Liver (tissue), 9 donors: ENCODE data around the gene DGKD. TPM values are rescaled to one million over a fixed set of nuclear protein-coding genes. Genes with fewer than 3 reads are reported as not detected.

Experiments used
- DNase-seq: peaks from one replicate; pipeline ENCODE4 v3.0.0-alpha.2; 2017; ENCODE audit warnings: low spot score
- H3K27ac ChIP-seq, 2 donors: one replicate each; pipeline ENCODE4 v1.7.0; 2013; ENCODE audit warnings: inconsistent platforms in 2 of 2, low read length in 2 of 2, control low read depth in 1 of 2, low read depth in 1 of 2, mild to moderate bottlenecking in 1 of 2
- H3K27me3 ChIP-seq, 4 donors: one replicate each; pipeline versions ENCODE4 v1.6.1 to v1.7.0; 2013; ENCODE audit warnings: low read length in 3 of 4, inconsistent platforms in 1 of 4, mild to moderate bottlenecking in 1 of 4, moderate library complexity in 1 of 4; ENCODE audit not compliant: control insufficient read depth in 4 of 4, insufficient read depth in 4 of 4
- H3K36me3 ChIP-seq, 4 donors: one replicate each; pipeline versions ENCODE4 v1.6.1 to v1.7.0; 2013; ENCODE audit warnings: low read length in 3 of 4, mild to moderate bottlenecking in 3 of 4, low read depth in 1 of 4, moderate library complexity in 1 of 4; ENCODE audit not compliant: control insufficient read depth in 4 of 4, insufficient read depth in 3 of 4
- H3K4me1 ChIP-seq, 4 donors: one replicate each; pipeline versions ENCODE4 v1.6.1 to v1.7.0; 2013; ENCODE audit warnings: low read length in 3 of 4, mild to moderate bottlenecking in 3 of 4, moderate library complexity in 1 of 4; ENCODE audit not compliant: control insufficient read depth in 4 of 4, insufficient read depth in 4 of 4
- H3K4me3 ChIP-seq, 3 donors: one replicate each; pipeline versions ENCODE4 v1.6.1 to v1.7.0; 2013; ENCODE audit warnings: low read length in 3 of 3, control low read depth in 1 of 3, low read depth in 1 of 3, mild to moderate bottlenecking in 1 of 3
- H3K9ac ChIP-seq, 2 donors: one replicate each; pipeline ENCODE4 v1.7.0; 2013; ENCODE audit warnings: low read length in 2 of 2, mild to moderate bottlenecking in 2 of 2, moderate library complexity in 2 of 2, control low read depth in 1 of 2, low read depth in 1 of 2
- H3K9me3 ChIP-seq, 4 donors: one replicate each; pipeline versions ENCODE4 v1.6.1 to v1.7.0; 2013; ENCODE audit warnings: low read length in 3 of 4; ENCODE audit not compliant: control insufficient read depth in 4 of 4
- EGR1 ChIP-seq, 2 donors: IDR thresholded peaks; 2 replicates each; pipeline ENCODE4 v1.6.1; 2016 to 2018; ENCODE audit warnings: antibody characterized with exemption in 2 of 2, low read depth in 2 of 2
- FOXA1 ChIP-seq: IDR thresholded peaks from 2 replicates; pipeline ENCODE4 v1.6.1; 2016; ENCODE audit warnings: antibody characterized with exemption
- FOXA2 ChIP-seq: IDR thresholded peaks from 2 replicates; pipeline ENCODE4 v1.6.1; 2016; ENCODE audit warnings: antibody characterized with exemption
- GABPA ChIP-seq, 2 donors: IDR thresholded peaks in 1 of 2; conservative IDR thresholded peaks in 1 of 2; 2 replicates each; pipeline ENCODE4 v1.6.1; 2016; ENCODE audit warnings: antibody characterized with exemption in 2 of 2, mild to moderate bottlenecking in 1 of 2, moderate library complexity in 1 of 2
- HNF4A ChIP-seq, 2 donors: conservative IDR thresholded peaks; 2 replicates each; pipeline ENCODE4 v1.6.1; 2016; ENCODE audit warnings: antibody characterized with exemption in 2 of 2, mild to moderate bottlenecking in 2 of 2
- HNF4G ChIP-seq: IDR thresholded peaks from 2 replicates; pipeline ENCODE4 v1.6.1; 2016; ENCODE audit warnings: antibody characterized with exemption
- JUND ChIP-seq, 2 donors: IDR thresholded peaks; 2 replicates each; pipeline ENCODE4 v1.6.1; 2016; ENCODE audit warnings: antibody characterized with exemption in 2 of 2
- NR2F2 ChIP-seq: IDR thresholded peaks from 2 replicates; pipeline ENCODE4 v1.6.1; 2016; ENCODE audit warnings: antibody characterized with exemption
- RAD21 ChIP-seq, 2 donors: IDR thresholded peaks; 2 replicates each; pipeline ENCODE4 v1.6.1; 2016; ENCODE audit warnings: antibody characterized with exemption in 2 of 2, mild to moderate bottlenecking in 2 of 2
- RXRA ChIP-seq, 2 donors: IDR thresholded peaks; 2 replicates each; pipeline ENCODE4 v1.6.1; 2017 to 2018; ENCODE audit warnings: antibody characterized with exemption in 2 of 2, mild to moderate bottlenecking in 1 of 2
- SP1 ChIP-seq: IDR thresholded peaks from 2 replicates; pipeline ENCODE4 v1.6.1; 2018; ENCODE audit warnings: antibody characterized with exemption, mild to moderate bottlenecking
- YY1 ChIP-seq: IDR thresholded peaks from 2 replicates; pipeline ENCODE4 v1.6.1; 2016; ENCODE audit warnings: antibody characterized with exemption, mild to moderate bottlenecking
- WGBS: extraction: QIAGEN DNeasy Blood & Tissue Kit; methylation state at CpG from one replicate; pipeline ENCODE4 v1.1.7; 2013; 5-methylcytosine and 5-hydroxymethylcytosine counted together
- polyA plus RNA-seq, 2 donors: library from polyadenylated mRNA; stranded (reverse) in 1 of 2; unstranded in 1 of 2; fragments of 200-250 nt in 1 of 2; fragments of >200 nt in 1 of 2; fragmentation: Nextera tagmentation in 1 of 2; extraction: Ambion mirVana in 1 of 2; gene quantifications; one replicate each; pipeline versions ENCODE4 v1.2.1 to v1.2.3, GENCODE V29; 2013 to 2015
- total RNA-seq, 2 donors: library from RNA; depleted of rRNA; stranded (reverse); fragments of >200 nt; gene quantifications; one replicate each; pipeline ENCODE4 v1.2.3, GENCODE V29; 2014
- TF ChIP-seq, protein P1 (sequence below): IDR thresholded peaks from 2 replicates; pipeline ENCODE4 v1.6.1; 2016; ENCODE audit warnings: antibody characterized with exemption
- donor health status: healthy.
- donor health status: healthy.
- donor health status: healthy.
- donor health status: healthy.
- donor health status: healthy.

Gene DGKD
- total and polyA plus RNA-seq, 4 donors = 4.8 to 16.4 (median 8.2) TPM

DNA sequence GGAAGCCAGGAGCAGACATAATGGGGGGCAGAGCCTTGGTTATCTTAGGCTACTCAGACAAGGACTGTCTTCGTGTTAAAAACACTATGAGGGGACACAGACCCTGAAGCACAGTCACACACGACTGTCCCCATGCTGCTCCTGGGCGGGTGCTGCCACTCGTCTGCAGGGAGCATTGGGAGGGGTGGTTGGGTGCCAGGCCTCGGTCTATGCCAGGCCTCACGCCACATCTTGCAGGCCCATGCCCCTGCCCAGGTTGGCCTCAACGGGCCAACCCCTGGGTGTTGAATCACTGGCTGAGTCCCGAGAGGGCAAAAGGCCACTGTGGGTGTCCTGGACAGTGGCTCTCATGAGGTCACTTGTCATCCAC is 114.4 kb downstream of the DGKD start:
- no peak overlapping the region for H3K4me3 ChIP-seq
- peaks cover 9 to 68% (median 17%) of the 10 kb centered on the region in 4 donors for H3K36me3 ChIP-seq
- TF ChIP-seq GABPA (IDR thresholded peaks at IDR 0.05 in 1 of 2, conservative IDR thresholded peaks at IDR 0.05 in 1 of 2) = no peak
- no peak for TF ChIP-seq RAD21 (IDR thresholded peaks at IDR 0.05)
- no peak for TF ChIP-seq FOXA2
- no peak for TF ChIP-seq SP1
- TF ChIP-seq YY1 = no peak
- no peak for TF ChIP-seq EGR1 (IDR thresholded peaks at IDR 0.05; ENCODE audit: low read depth in 2 of 2)
- TF ChIP-seq, protein P1, sequence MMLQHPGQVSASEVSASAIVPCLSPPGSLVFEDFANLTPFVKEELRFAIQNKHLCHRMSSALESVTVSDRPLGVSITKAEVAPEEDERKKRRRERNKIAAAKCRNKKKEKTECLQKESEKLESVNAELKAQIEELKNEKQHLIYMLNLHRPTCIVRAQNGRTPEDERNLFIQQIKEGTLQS = no peak
- TF ChIP-seq HNF4A (conservative IDR thresholded peaks at IDR 0.05) = no peak
- H3K27ac ChIP-seq = peak overlapping the region in 1 of 2 donors; percentile 48
- no peak overlapping the region for H3K9ac ChIP-seq
- no peaks in the 10 kb centered on the region for H3K9me3 ChIP-seq
- H3K4me1 ChIP-seq = no peaks in the 10 kb centered on the region
- no peaks in the 10 kb centered on the region for H3K27me3 ChIP-seq
- WGBS = 96% methylated on average over 8 of the region's 8 CpGs
- no peak for DNase-seq

DNA sequence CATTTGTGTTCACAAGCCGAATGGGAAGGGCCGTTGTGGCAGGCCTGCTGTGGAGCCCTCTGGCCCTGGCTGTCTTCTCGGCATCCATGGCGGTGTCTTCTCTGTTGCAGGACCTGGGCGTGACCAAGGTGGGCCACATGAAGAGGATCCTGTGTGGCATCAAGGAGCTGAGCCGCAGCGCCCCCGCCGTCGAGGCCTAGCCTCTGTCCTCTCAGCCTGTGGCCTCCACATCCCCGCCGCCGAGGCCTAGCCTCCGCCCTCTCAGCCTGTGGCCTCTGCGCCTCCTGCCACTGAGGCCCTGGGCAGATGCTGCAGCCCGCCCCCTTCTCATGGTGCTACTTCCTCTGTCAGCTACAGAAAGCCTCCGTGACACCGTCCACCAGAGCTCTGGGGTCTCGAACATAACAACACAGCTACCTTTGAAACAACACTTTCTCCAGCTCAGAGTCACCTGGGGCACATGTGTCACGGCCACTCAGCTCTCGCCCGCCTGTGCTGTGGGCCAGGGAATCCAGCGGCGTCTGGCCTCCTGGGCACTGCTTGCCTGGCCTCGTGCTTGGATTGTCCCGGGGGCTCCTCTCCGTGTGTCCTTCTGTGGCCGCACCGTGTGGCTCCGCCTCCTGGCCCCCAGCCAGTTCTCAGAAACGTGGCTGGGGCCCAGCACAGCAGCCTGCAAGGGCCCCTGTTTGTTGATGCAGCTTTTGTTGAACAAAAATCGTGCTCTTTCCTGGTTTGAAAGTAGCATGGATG is 115.1 kb downstream of the DGKD start:
- Histone ChIP-seq H3K27me3 (no peaks in the 10 kb centered on the region), H3K4me1 (no peaks in the 10 kb centered on the region), H3K9ac (no peak overlapping the region), H3K27ac (peak overlapping the region; percentile 25 to 48), H3K4me3 (no peak overlapping the region), H3K36me3 (peaks cover 4 to 61% (median 13%) of the 10 kb centered on the region in 4 donors), H3K9me3 (no peaks in the 10 kb centered on the region)
- WGBS = 84% methylated on average over 32 of the region's 32 CpGs
- TF ChIP-seq HNF4A (conservative IDR thresholded peaks at IDR 0.05) = no peak
- no peak for TF ChIP-seq FOXA1
- no peak for TF ChIP-seq NR2F2
- no peak for TF ChIP-seq YY1
- TF ChIP-seq HNF4G = no peak
- TF ChIP-seq JUND (IDR thresholded peaks at IDR 0.05) = no peak
- TF ChIP-seq, protein P1 = no peak
- DNase-seq = no peak

DNA sequence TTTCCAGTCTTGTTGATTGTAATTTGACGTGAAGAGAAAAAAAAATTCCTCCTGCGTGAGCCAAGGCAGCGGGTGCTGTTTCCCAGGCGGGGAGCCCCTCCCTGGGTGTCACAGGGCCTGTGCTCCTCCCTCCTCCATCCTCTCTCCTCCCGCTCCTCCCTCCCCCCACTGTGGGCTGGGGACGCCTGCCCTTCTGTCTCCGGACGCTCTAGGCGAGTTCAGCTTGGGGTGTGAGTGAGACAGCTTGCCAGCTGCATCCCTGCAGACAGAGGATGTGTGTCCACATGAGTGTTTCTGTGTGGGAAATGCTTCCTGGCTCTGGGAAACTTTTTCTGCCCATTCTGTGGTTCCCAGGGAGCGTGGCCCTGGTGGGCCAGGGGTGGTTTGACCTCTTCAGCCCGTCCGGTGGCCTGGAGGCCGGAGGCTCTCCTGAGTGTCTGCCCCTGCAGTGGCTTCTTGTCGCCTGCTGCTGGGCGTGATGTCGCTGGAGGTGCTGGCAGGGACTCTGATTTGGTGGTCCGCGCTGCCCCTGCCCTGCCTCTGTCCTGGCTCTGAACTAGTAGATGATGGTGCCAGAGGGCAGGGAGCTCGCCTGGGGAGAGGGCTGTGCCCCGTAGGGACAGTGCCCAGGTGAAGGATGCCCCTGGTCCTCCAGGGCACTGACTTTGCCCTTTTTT is 115.9 kb downstream of the DGKD start:
- 87% methylated on average over 20 of the region's 20 CpGs for WGBS
- Histone ChIP-seq H3K36me3 (peaks cover 3 to 54% (median 10%) of the 10 kb centered on the region in 4 donors), H3K4me3 (no peak overlapping the region), H3K9ac (no peak overlapping the region), H3K4me1 (no peaks in the 10 kb centered on the region), H3K27me3 (no peaks in the 10 kb centered on the region), H3K9me3 (no peaks in the 10 kb centered on the region), H3K27ac (peak overlapping the region in 1 of 2 donors; percentile 67)
- no peak for DNase-seq
- TF ChIP-seq NR2F2 (peak; percentile 32), RXRA (IDR thresholded peaks at IDR 0.05) (peak in 1 of 2 donors; percentile 6), EGR1 (IDR thresholded peaks at IDR 0.05; ENCODE audit: low read depth in 2 of 2) (no peak), SP1 (peak; percentile 26)
